SIG-M5 (cell line): ENCODE measurements around the gene THAP3.

ENCODE experiments used
- DNase-seq: peaks from one replicate; lab custom pipeline; 2025; lab: John Stamatoyannopoulos, UW

The THAP3 gene, protein sequence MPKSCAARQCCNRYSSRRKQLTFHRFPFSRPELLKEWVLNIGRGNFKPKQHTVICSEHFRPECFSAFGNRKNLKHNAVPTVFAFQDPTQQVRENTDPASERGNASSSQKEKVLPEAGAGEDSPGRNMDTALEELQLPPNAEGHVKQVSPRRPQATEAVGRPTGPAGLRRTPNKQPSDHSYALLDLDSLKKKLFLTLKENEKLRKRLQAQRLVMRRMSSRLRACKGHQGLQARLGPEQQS

DNA sequence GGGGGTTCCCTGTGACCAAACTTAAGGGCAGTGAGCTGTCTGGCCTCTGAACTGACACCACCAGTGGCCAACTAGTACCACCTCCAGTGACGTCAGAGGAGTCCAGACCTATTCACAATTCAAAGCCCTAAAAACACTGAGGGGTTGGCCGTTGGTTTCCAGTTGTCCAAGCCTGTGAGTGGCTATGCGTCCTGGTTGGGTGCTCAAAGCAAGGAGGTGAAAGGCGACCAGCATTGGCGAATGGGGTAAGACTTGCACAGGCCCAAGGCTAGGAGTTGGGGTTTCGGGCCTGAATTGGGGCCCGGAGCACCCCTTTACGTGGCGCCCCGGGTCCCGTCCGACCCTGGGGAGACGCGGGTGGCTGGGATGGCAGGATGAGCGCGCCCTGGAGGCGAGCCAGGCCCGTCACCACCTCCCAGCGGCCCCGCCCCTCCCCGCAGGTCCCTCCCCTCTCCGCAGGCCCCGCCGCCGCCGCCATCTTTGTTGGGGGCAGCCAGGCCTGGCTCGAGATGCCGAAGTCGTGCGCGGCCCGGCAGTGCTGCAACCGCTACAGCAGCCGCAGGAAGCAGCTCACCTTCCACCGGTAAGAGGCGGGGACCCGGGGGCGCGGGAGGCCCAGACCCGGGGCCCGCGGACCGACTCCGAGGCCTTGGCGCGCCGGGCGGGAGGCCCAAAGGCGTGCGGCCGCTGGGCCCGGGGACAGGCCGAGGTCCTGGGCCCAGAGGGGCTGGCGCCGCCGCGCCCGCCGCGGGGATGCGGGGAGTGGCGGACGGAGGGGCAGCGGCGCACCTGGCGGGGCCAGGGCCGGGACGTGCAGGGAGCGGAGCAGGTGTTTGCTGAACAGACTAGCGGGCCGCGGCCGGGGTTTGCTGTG lies at the start of gene THAP3:
Gene THAP3, plus strand, starts transcription at position 159 of the 874 bp plus-strand sequence. Its CDS starts 351 bp downstream, at position 510.
- no peak for DNase-seq

GRCh38 chr1:6577831-6578525 lies 46.7 kb upstream of the THAP3 start:
- DNase-seq, result no peak

DNA sequence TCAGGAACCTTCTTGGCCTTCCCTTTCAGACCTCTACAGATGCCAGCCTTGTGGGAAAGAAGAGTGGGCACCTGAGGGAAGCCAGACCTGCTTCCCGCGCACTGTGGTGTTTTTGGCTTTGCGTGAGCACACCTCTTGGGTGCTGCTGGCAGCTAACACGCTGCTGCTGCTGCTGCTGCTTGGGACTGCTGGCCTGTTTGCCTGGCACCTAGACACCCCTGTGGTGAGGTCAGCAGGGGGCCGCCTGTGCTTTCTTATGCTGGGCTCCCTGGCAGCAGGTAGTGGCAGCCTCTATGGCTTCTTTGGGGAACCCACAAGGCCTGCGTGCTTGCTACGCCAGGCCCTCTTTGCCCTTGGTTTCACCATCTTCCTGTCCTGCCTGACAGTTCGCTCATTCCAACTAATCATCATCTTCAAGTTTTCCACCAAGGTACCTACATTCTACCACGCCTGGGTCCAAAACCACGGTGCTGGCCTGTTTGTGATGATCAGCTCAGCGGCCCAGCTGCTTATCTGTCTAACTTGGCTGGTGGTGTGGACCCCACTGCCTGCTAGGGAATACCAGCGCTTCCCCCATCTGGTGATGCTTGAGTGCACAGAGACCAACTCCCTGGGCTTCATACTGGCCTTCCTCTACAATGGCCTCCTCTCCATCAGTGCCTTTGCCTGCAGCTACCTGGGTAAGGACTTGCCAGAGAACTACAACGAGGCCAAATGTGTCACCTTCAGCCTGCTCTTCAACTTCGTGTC lies 45.9 kb upstream of the THAP3 start:
- no peak for DNase-seq

DNA sequence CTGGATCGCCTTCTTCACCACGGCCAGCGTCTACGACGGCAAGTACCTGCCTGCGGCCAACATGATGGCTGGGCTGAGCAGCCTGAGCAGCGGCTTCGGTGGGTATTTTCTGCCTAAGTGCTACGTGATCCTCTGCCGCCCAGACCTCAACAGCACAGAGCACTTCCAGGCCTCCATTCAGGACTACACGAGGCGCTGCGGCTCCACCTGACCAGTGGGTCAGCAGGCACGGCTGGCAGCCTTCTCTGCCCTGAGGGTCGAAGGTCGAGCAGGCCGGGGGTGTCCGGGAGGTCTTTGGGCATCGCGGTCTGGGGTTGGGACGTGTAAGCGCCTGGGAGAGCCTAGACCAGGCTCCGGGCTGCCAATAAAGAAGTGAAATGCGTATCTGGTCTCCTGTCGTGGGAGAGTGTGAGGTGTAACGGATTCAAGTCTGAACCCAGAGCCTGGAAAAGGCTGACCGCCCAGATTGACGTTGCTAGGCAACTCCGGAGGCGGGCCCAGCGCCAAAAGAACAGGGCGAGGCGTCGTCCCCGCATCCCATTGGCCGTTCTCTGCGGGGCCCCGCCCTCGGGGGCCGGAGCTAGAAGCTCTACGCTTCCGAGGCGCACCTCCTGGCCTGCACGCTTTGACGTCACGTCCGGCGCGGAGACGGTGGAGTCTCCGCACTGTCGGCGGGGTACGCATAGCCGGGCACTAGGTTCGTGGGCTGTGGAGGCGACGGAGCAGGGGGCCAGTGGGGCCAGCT lies 45.1 kb upstream of the THAP3 start, which contains the start of gene ZBTB48:
Gene ZBTB48, plus strand, starts transcription at position 621 of the 745 bp plus-strand sequence. CDS start 616 bp downstream, outside the sequence.
- peak; percentile 71 for DNase-seq

DNA sequence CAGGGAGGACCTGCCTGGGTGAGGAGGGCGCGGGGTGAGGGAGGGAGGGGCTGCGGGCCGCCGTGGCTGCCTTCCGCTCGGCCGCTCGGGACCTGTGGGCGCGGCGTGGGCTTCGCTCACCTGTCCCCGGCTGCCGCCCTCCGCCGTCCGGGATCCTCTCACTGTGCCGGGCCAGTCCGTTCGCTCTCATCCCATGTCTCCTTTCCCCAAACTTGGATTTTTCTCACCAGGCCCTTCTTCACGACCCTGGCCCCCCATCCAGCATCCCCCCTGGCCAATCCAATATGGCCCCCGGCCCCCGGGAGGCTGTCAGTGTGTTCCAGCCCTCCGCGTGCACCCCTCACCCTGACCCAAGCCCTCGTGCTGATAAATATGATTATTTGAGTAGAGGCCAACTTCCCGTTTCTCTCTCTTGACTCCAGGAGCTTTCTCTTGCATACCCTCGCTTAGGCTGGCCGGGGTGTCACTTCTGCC lies 44.5 kb upstream of the THAP3 start:
- no peak for DNase-seq

- DNase-seq, result no peak
Observed at GRCh38 chr1:6580593-6581409, 43.9 kb upstream of the THAP3 start.

DNA sequence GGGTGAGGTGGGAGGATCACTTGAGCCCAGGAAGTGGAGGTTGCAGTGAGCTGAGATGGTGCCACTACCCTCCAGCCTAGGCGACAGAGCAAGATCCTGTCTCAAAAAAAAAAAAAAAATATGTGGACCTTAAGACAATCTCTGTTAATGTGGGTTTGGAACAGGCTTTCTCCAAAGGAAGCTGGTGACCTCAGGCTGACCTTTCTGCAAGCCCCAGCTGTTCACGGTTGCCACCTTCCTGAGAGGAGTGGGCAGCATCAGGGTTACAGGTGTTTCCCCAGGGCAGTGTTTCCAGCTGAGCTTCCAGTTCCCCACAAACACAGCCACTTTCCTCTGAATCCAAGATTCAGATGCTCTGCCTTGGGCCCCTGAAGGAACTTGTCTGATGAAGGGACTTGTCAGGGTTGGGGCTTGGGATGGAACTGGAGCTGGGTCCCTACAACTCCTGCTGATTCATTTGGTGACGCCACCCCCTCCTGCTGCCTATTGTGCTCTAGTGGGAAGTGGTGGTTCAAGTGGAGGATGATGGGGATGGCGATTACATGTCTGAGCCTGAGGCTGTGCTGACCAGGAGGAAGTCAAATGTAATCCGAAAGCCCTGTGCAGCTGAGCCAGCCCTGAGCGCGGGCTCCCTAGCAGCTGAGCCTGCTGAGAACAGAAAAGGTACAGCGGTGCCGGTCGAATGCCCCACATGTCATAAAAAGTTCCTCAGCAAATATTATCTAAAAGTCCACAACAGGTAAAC lies 42.9 kb upstream of the THAP3 start:
- DNase-seq, result no peak

DNA sequence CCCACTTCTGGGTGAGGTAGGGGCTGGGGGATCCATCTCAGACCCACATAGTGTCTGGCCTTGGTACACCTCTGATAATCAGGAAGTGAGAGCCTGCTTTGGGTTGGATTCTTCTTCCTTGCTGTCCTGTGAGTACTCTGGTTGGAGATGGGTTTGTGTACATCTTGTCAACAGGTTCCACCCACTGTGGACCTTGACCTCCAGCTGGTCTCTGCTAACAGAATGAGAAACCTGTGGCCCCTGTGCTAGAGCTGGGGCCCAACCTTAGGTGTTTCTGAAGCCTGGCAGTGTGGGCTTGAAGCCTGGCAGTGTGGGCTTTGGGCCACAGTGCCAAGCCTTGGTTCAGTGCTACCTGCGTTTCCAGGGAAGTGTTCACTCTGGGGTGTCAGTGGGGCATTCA lies 42.3 kb upstream of the THAP3 start:
- DNase-seq, result no peak

- no peak for DNase-seq
Observed at GRCh38 chr1:6584126-6585080, 40.3 kb upstream of the THAP3 start.

GRCh38 chr1:6585081-6585722 lies 39.5 kb upstream of the THAP3 start:
- no peak for DNase-seq

DNA sequence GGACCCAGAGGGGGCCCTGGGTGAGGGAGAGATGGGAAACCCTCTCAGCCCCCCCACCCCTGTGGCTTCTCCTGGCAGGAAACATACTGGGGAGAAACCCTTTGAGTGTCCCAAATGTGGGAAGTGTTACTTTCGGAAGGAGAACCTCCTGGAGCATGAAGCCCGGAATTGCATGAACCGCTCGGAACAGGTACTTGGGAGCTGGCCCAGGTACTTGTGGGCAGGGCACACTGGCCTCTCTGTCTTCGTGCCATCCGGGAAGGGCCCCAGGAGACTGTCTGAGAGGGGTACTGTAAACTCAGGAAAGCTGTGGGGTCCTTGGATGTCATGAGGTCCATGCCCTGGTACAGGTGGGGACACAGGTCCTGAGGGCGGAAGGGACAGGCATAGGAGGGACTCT lies 38.8 kb upstream of the THAP3 start:
- no peak for DNase-seq

DNA sequence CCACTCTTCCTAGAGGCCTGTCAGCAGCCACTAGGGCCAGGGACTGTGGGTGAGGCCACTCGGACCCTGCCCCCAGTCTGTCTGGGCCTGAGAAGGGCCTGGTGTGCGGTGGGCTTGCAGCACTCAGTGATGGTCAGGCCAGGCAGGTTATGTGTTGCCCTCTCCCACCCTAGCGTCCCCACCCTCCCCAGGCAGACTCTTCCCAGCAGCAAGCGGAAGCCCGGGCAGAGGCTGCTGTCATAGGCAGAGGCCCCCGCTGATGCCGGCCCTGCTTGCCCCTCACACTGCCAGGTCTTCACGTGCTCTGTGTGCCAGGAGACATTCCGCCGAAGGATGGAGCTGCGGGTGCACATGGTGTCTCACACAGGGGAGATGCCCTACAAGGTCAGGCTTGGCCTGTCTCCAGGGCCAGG lies 38.3 kb upstream of the THAP3 start:
- no peak for DNase-seq

DNA sequence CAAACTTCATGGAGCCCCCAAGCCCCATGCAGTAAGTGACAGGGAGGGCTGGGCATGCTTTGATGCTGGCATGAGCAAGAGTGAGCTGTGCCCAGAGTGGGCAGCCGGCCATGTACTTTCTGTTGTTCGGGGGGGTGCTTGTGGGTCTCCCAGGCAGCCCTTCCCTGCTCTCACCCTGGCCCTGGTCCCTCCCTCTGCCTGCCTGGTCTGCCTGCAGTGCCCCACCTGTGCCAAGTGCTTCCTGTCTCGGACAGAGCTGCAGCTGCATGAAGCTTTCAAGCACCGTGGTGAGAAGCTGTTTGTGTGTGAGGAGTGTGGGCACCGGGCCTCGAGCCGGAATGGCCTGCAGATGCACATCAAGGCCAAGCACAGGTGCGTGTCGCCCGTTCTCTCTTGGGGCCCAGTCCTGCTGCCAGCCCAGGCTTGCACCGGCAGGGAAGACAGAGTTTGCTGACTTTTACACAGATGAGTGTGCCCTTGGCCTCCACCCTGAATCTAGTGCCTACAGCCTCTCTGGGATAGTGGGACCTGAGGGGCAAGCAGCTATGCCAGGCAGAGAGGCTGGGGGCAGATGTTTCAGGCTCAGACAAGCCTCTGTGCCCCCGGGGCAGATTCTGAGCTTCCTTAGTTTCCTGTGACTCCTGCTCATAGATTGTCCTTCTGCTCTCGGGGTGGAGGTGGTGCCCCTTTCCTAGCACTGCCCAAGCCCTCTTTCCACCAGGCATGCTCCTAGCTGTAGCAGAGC lies 37.2 kb upstream of the THAP3 start:
- no peak for DNase-seq

- DNase-seq, result no peak
Observed at GRCh38 chr1:6588128-6588892, 36.4 kb upstream of the THAP3 start.

DNA sequence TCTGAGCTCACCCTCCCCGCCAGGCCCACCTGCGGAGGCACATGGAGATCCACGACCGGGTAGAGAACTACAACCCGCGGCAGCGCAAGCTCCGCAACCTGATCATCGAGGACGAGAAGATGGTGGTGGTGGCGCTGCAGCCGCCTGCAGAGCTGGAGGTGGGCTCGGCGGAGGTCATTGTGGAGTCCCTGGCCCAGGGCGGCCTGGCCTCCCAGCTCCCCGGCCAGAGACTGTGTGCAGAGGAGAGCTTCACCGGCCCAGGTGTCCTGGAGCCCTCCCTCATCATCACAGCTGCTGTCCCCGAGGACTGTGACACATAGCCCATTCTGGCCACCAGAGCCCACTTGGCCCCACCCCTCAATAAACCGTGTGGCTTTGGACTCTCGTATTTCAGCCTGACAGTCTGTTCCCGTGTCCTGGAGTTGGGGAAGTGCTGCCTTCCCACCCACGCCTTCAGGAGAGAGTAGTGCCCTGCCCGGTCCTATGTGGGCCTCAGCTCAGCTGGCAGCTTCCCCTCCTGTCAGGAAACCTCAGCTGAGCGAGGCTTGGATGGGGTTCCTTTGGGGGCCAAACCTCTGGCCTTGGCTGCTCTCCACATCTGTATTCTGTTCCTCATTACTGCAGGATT lies 35.7 kb upstream of the THAP3 start:
- no peak for DNase-seq

DNA sequence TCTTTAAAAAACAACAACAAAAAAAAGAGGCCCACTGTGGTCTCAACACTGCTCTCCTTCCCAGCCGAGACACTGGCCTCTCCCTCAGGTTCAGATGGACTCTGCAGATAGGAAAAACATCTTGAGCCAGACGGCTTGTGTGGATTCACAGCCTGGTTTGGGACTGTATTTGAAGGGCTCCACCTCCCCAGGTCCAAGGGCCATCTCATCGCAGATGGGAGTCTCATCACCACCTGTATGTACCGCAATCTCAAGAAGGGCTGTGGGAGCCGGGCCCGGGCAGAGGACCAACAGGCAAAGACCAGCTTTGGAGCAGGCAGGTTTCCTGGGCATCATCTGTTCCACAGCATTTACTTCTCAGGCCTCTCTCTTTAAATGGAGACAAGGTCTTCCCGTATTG lies 34.6 kb upstream of the THAP3 start:
- DNase-seq, result no peak
